Limb (tissue), 2 donors: ENCODE data around the gene TRMT1.

Experiments
- DNase-seq, 2 donors: peaks; one replicate each; pipeline ENCODE4 v3.0.0-alpha.2; 2016; ENCODE audit errors: extremely low spot score in 2 of 2

The TRMT1 gene

DNA sequence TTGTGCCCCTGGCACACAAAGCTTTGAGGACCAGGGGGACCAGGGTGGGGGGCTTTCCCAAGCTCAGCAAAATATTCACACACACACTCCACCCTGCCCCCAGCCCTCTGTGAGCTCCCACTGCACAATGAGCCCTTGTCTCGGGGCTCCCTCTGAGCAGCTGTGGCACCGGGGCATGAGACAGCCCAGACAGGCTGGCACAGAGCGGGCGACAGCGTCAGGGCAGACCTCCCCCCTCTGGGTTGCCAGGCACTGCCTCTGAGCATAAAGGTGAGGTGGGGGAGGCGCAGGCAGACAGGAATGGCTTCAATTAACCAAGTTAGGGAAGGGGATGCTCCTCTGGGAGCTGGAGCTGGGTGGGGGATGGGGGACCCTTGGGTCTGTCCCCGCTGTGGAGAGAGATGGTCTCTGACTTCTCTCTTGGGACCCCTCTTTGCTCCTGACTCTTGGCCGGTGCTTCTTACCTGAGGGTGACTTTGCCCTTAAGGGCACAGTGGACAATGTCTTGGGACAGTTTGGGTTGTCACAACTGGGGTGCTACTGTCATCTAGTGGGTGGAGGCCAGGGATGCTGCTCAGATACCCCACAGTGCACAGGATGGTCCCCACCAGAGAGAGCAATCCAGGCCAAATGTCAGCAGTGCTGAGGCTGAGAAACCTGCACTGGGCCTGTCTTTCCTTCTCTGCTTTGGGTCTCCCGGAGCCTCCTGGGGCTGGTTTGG is 44.2 kb downstream of the TRMT1 start:
- DNase-seq, result peak in 1 of 2 donors; percentile 71

DNA sequence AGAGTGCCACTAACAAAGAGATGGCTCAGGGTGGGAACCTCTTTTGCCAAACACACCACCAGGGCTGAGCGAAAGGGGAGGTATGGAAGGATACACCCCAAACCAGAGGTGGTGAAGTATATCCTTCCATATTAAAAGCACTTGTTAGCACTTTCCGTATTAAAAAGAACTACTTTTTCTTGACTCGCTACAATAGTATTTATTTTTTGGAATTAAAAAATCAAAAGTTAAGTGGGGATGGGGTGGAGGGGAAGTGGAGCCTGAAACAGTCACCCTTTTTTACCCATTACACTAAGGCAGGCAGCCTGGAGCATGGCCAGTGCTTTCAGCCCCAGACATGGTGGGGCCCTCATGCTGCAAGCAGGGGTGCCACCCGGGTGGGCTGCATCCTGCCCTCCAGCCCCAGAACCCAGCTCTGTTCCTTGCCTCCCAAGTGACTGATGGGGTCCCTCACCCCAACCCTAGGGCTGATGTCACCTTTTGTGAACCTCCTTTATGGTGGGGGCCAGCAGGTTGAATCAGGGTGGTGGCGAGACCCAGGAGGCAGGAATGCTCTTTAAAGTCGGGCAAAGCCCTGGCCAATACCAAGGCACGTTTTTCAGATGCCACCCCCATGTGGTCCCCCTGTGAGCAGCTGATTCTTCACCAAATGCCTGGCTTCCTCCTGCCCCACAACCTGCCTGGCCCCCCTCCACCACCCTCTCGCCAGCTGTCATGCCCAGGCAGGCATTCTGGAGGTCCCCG is 44.9 kb downstream of the TRMT1 start:
- DNase-seq, result no peak

DNA sequence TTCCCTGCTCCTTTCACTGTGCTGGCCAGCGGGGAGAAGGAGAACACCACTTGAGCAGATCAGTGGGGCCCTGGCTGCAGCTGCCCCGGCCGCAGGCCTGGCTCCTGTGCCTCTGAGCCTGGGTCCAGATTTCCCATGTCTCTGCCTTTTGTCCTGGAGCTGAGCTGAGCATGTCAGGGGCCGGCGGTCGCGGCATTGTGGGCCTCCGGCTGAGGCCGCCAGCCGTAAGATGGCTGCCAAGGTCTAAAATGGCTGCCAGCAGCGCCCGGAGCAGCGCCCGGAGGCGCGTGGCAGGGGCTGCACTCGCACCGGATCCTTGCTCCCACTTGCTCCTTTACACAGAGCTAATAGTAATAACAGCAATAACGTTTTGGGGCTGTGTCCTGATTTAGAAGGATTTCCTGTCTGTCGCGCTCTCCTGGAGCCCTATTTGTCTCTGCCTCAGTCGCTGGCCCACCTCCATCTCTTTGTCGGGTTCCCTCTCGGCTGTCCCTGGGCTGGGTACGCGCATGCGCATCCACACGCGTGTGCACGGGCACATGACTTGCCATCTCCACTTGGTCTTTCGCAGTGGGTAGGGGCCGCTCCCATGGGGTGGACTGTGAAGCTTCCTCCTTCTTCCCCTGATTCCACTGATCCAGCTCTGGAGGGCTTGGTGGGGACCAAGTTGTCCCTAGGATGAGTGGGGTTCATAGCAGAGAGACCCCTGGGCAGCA is 46.0 kb downstream of the TRMT1 start:
- DNase-seq, result no peak

DNA sequence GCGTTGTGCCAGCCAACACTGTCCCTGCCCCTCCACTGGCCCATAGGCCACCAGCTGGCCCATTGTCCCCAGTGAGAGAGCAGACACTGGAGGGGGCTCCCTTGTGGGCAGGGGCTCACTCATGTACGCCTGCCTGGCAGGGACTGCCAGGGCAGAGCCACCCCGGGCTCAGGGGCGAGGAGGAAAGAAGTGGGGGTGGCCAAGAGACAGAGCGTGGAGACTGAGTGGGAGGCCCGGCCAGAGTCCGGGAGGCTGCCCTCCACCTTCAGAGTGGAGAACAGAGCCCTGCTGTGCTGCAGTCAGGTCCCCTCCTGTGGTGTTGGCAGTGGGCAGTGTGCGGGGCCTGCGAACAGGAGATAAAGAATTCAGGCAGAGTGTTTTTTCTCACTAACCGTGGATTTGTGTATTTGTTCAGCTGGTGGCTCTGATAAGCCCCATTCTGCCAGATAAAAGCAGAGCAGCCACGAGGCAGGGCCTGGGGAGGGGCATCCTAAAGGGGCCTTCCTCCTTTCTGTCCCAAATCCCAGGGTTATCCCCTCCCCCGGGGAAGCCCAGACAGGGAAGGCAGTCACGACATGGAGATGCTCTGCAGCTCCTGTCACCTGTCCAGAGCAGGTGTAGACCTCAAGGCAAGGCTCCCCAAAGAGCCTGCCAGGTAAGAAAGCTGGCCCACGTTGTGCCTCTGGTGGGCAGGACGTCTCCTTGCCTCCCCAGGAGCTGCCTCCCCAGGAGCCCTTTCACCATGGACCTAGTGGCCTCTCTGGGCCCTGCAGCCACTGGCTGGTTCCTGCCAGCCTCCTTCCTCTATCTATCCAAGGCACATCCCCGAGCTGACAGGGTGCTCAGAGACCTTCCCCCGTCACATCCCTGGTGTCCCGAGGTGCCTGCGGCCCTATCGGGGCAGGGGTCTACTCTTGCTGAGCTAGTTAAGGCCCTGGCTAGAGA is 46.9 kb downstream of the TRMT1 start:
- DNase-seq, result no peak

DNA sequence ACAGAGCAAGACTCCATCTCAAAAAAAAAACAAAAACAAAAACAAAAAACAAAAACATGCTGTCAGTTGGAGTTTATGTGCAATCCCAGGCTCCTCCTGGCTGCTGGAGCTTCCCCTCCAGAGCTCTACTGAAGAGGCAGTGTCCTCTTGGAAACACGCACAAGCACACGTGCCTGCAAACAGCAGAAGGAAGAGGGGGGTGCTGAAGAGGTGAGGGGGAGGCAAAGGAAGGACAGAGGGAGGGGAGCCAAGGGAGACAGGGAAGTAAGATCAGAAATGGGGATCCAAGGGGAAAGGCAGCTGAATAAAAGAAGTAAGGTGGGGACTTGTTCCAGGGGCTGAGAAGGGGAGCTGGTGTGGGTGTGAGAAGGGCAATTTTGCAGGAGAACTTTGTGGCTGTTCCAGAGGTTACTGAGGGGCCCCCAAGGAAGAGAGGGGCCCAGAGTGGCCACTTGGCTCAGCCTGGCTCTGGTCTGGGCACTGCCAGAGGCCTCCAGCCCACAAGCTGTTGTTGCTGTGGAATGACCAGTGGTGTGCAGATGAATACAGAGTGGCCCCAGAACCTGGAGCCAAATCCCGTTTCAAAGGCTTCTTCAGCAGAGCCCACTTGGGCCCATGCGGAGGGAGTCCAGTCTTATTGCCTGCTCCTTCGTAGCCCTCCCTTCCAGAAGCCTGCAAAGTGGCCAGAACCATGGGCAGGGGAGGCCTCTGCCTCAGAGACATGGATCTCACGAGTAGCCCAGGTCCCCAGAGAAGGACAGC is 48.3 kb downstream of the TRMT1 start:
- no peak for DNase-seq

DNA sequence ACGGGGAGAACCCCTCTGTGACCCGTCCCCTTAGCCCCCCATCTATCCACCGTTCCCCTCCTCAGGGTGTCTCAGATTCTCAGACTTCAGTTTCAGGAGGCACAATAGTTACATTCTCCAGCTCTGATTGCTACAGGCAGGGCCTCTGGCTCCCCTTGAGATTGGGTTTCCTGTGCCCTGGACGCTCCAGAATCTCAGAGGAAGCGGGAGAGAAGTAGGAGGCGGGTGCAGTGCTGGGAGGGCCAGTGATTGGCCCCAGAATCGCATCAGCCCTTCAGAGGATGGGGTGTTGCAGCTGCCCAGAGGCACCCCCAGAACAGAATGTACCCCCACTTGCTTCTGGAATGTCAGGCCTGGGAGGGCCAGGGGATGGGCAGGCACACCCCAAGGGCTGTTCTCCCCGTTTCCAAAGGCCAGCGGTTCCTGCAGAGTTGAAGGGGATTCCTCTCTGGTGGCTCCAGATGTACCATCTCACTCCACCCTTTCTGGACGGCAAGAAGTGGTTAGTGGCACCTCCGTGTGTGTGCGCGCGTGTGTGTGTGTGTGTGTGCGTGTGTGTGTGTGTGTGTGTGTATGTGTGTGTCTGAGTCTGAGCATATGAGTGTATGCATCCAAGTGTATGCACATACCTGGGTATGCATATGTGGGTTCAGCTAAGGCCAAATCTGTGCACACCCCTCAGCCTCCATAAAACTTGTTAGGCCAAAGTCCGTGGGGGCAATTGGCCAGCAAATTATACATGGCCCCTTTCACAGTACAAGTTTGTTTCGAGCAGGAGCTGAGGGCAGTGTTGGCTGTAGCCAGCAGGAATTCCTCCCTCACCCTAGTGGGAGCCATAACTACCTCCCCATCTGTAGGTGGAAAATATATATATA is 49.4 kb downstream of the TRMT1 start:
- no peak for DNase-seq

DNA sequence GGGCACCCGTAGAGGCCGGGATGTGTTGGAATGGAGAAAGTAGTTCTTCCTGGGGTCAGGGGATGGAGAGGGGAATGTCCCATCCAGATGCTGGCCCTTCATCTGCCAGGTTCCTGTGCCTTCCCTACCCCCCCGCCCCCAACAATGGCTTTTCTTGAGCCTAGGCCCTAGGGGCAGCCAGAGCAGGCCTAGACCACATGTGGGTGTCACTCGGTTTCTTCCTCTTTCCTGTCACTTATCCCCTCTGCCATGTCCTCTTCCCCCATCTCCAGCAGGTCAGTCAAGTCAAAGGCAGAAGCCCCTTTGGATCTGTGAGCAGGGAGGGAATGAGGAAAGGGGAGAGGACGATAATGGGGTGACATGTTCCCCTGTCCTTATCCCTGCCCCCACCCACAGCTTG is 50.3 kb downstream of the TRMT1 start:
- DNase-seq, result no peak

DNA sequence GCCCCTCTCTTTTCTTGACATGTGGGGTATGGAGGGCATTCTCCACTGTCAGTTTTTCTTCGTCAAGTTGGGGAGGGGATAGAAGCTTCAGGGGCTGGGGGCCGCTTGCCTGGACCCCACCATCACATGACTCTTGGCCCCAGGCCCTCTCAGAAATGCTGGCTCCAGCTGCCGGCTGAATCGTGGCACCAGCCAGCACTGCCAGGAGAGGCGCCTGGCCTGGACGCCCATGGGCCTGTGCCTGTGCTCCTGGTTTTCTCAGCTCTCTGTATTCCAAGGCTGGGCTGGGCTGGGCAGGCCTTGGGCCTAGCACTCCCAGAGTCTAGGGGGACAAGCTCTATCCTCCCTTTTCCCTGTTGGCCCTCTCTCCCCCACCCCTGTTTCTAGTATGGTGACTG is 52.4 kb downstream of the TRMT1 start:
- DNase-seq, result no peak

DNA sequence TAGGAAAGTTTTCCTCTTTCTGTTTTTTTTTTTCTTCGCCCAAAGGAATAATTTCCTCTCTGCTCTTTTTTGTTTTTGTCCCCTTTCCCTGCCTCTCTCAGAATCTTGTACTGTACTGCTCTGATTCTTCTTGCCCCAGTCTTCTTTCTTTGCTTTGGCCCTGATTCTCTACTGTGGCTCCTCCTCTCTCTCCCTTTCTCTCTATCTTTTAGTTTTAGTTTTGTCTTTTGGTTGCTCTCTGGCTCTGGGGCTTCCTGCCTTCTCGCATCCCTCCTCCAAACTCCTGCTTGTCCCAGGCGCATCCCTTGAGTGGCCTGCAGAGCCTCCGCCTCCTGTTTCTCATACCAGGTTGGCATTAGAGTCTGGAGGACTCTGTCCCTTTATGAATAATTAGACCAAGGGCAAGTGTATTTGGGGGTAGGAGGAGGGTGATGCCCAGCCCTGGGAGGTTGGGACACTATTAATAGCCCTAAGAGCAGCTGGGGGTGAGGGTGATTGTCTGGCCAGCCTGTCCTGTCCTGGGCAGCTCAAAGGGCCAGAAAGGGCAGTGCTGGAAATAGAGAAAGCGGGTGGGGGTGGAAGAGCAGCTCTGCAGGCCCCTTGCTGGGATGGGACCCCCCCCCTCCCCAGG is 53.0 kb downstream of the TRMT1 start:
- DNase-seq, result no peak

DNA sequence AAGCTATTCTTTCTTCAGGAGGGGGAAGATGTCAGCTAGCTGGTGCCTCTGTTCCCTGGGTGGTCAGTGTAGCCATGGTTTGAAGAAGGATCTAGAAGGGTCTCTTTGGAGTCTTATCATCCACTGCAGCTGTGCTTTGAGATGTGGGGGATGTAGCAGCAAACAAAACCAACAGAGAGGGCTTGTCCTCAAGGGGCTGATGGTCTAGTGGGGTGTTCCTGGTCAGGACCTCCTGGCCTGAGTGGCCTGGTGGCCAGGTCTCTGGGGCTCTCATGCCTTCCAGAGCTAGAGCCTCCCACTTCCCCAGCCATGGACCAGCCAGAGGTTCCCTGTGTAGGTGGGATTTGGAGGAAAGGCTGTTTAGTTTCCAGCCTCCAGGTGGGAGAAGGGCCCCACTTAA is 54.2 kb downstream of the TRMT1 start:
- no peak for DNase-seq

DNA sequence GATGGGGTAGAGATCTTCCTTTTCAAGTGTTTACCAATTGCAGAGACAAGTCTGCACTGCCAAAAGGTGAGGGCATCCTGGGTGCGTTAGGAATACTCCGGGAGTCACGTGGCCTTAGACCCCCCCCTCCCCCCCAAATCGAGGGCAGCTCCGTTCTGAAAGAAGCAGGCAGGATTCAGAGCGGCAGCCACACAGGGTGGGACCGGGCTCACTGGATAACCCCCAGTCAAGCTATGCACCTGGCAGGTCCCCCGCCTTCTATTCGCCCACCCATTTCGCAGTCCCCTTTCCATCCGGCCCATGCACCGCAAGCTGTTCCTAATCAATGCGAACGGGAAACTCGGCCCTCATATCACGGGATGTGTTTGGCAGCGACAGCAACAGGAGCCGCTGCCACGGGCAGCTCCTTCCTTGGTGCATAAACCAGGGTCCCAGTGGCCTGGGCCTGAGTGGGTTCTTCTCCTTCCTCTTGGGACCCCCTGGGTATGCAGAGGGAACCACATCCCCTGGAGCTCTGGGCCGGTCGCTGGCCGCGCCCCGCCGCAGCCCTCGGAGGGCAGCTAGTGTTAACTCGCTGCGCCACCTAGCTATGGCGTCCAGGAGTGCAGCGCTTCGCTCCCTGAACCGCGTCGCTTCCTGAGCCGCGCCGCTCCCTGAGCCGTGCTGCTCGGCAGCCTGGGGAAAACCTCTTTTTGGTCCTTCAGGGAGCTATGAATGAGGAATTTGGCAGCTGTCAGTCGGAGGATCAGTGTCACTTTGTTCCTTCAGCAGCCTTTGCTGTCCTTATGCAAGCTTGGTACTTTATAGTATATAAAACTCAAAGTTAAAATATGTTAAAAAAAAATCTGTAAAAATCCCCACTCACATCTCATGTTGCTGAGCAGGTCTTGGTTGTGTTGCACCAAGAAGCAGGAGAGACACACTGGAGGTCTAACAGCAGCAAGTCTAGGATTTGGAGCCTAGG is 55.3 kb downstream of the TRMT1 start:
- peak; percentile 84 to 91 for DNase-seq

DNA sequence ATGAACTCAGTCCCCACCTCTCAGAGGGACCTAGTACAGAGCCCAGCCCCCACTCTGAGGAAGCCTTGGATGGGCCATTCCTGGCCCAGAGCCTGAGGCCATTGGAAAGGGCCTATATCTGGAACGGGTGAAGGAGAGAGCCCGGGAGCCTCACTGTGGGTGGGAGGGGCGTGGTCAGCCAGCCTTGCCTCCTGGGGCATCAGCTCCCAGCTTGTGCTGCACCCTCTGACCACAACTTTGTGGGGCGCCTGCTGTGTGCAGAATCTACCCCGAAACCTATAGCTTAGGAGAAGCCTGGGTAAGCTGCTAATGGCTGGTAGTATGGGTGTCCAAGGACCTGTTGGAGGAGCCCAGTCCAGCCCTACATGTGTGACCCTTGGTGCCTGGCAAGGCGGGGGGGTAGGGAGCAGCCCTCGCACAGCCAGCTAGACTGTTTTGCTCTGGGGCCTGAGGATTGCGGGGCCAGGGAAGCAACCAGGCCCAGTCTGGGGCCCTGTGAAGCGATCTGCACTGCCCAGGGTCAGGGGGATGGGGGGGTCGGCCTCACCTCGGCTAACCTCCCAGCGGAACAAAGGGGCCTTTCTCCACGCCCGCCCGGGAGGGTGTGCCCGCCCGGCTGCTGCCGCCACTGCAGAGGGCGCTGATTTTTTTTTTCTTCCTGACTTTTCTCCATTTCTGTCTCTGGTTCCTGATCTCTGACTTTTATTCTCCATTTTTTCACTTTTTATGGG is 56.1 kb downstream of the TRMT1 start:
- DNase-seq, result no peak

DNA sequence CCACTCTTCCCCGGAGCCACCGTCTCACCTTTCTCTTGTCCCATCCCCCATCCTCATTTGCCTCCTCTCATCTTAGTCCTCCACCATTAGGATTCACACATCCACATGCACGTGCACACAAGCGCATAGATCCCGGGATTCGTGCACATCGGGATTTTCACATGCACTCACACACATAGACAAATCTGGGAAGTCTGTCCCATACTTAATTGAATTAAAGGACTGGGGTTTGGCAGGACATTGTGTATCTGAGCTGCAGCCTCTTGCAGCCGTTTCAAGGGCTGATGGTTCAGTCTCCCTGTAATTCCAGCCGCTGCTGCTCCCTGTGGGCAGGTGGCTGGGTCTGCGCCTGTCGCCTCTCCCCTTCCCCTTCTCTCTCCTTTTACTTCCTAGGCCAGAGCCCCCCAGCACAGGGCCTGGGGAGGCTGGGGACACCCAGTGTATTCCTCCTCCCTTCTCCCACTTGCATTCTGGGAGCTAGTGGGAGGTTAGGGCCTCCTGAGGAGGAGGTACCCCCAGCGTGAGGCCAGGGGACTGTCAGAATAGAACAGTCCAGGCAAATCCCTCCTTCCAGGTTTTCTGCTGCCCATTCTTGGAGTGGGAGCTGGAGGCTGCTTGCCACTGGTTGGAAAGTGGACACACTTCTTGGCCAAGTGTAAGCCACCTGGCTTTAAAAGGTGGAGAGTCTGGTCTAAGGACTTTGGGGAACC is 57.4 kb downstream of the TRMT1 start:
- peak in 1 of 2 donors; percentile 46 for DNase-seq

DNA sequence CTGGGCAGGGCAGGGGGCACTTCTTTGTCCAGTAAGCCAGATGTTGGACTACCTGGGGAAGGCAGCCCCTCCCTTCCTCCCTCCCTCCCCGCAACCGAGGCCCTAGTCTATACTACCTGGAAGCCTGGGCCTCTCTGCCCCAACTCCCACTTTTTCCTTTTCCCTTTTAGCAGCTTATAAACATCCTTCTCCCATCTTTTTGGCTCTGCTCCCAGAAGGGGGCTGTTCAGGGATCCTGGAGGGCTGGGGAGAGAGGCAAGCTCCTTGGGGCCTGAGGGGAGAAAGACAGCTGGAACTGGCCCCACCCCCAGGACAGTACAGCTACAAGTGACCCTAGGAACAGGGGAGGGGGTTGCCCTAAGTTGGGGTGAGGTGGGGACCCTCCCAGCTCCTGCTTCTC is 58.8 kb downstream of the TRMT1 start:
- DNase-seq, result peak in 1 of 2 donors; percentile 63

DNA sequence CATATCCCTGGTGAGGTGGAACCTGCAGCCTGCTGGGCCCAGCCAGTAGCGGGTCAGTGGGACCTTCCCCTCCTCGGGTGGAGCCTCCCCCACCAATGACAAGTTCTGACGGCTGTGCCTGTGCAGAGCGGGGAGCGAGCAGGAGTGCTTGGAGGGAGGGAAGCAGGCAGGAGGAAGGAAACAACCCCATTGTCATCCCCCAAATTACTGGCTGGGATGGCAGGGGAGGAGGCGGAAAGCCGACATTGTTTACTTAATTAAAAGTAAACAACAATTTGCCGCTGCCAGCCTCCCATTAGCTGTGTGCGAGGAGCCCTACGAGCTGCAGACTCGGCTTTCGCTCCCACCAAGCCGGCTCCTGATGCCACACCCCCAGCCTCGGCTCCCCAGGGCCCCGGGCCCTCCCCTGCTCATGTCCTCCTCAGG is 59.4 kb downstream of the TRMT1 start:
- DNase-seq, result no peak

DNA sequence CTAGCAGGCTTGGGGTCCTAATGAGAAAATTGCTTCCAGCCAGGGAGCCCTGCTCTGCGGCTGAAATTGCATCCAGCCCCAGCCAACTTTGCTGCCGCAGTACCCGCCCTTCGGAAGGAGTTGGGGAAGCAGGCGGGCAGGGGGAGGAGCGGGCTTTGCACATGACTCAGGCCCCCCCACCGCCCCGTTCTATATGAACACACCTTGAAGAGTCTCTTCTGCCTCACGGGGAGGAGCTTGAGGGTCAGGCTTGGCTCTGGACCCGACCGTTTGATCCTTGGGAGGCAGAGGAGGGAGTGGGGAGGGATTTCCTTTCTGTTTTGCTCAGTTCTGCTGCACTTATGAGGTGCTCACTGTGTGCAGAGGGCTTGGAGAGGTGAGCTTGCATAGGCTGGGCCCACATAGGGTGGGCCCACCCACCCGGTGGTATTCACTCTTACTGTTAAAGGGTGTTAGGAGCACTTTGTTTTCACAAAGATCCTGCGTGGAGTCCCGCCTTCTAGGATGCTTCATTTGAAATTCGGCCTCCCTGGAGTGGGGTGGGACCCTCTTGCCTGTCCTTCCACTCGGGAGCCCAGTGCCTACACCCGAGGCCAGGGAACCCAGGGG is 60.4 kb downstream of the TRMT1 start:
- DNase-seq, result peak; percentile 79 to 84
